ENCODE data around the gene ST8SIA6. TPM values are rescaled to one million over a fixed set of nuclear protein-coding genes. Genes with fewer than 3 reads are reported as not detected.
"Not testable (repeated sequence)": the region's sequence is repeated elsewhere in the genome, so short reads cannot be mapped to it uniquely, and the experiment has no call there.

ST8SIA6 gene
- total RNA-seq, 1 donor from 2014 or later, result 1.7 TPM

DNA sequence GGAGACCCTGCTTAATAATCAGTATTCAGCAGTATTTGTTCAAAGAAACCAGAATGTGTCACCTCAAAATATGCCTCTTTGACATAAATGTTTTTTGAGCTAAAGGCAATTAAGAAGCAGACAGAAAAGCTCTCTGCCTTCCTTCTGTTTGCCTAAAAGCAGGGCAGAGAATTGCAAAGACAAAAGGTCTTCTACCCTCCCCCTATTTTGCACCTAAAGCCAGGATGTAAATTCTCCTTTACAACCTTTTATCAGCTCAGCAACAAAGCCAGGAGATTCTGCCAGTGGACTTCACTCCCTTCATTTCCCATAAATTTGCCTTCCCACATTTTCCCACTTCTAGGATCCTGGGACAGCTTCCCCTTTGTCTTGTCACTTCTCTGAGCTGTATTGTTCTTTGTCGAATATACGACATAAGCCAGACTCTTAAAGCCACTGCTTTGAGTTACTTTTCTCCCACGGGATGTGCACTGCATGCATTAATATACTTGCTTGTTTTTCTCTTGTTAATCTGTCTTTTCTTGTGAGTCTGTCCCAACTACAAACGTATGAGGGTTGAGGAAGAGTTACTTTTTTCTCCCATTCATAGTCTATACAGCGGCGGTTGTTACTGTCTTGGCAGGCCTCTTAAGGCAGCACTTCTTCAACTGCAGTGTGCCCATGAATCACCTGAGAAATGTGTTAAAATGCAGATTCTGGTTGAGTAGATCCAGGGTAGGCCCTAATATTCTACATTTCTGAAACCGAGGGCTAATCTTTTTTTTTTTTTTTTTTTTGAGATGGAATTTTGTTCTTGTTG is 48.2 kb downstream of the ST8SIA6 start:
- H3K9me3 Mint-ChIP-seq (ENCODE audit: unreplicated experiment), result no peaks in the 10 kb centered on the region
- TF ChIP-seq CTCF (IDR thresholded peaks at IDR 0.05; ENCODE audit: unreplicated experiment), result no peak
- peak overlapping the region; percentile 57 for H3K27ac Mint-ChIP-seq (ENCODE audit: unreplicated experiment)
- no peak overlapping the region for H3K4me3 Mint-ChIP-seq (ENCODE audit: unreplicated experiment)
- DNase-seq (ENCODE audit: low spot score), result no peak
- H3K36me3 Mint-ChIP-seq (ENCODE audit: low read depth, unreplicated experiment), result no peaks in the 10 kb centered on the region
- no peaks in the 10 kb centered on the region for H3K27me3 Mint-ChIP-seq (ENCODE audit: unreplicated experiment)
- peaks cover 11% of the 10 kb centered on the region for H3K4me1 Mint-ChIP-seq (ENCODE audit: unreplicated experiment)

DNA sequence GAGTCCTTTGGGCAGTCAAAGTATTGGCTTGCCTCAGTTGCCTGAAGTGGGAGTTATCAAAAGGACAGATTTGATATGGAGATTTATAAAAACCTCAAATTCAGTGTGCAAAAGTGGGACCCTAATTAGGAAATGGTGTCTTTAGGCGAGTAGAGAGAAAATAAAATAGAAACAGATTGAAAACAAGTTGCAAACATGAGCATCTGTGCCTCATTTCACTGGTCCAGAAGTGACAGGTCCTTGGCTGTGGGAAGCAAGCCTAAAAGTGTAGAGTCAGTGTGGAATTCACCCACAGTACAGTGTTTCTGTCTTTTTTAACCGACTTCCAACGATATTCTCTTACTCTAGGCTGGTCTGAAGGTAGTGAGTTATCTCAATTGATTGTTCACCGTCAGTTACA is 51.2 kb downstream of the ST8SIA6 start:
- no peaks in the 10 kb centered on the region for H3K36me3 Mint-ChIP-seq (ENCODE audit: low read depth, unreplicated experiment)
- H3K4me1 Mint-ChIP-seq (ENCODE audit: unreplicated experiment), result peaks cover 11% of the 10 kb centered on the region
- H3K9me3 Mint-ChIP-seq (ENCODE audit: unreplicated experiment), result no peaks in the 10 kb centered on the region
- no peak overlapping the region for H3K27ac Mint-ChIP-seq (ENCODE audit: unreplicated experiment)
- TF ChIP-seq CTCF (IDR thresholded peaks at IDR 0.05; ENCODE audit: unreplicated experiment), result no peak
- H3K27me3 Mint-ChIP-seq (ENCODE audit: unreplicated experiment), result no peaks in the 10 kb centered on the region
- no peak for DNase-seq (ENCODE audit: low spot score)
- no peak overlapping the region for H3K4me3 Mint-ChIP-seq (ENCODE audit: unreplicated experiment)

- not testable (repeated sequence) for H3K4me3 Mint-ChIP-seq (ENCODE audit: unreplicated experiment); H3K9me3 Mint-ChIP-seq (ENCODE audit: unreplicated experiment); H3K27ac Mint-ChIP-seq (ENCODE audit: unreplicated experiment); DNase-seq (ENCODE audit: low spot score); H3K27me3 Mint-ChIP-seq (ENCODE audit: unreplicated experiment); H3K36me3 Mint-ChIP-seq (ENCODE audit: low read depth, unreplicated experiment)
- H3K4me1 Mint-ChIP-seq (ENCODE audit: unreplicated experiment), result peaks cover 11% of the 10 kb centered on the region
Measured at GRCh38 chr10:17402040-17402439, 52.4 kb downstream of the ST8SIA6 start.

DNA sequence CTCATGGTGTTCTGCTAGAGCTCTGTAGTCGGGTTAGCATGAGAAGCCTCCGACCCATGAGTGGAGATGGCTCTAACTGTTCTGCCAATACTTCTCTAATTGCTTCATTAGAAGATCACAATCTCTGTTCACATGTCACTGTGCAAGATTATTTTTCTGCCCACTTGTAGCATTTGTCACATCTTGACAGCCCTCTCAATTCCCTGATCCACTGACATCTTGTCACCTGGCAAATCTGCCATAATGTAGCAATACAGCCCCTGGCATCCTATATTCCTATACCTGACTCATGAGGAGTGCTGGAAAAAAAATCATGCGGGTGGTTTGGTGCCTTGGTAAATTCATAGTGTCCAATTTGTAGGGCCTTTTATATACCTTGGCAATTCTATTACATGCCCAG is 58.4 kb downstream of the ST8SIA6 start:
- Mint-ChIP-seq H3K36me3 (ENCODE audit: low read depth, unreplicated experiment) (no peaks in the 10 kb centered on the region), H3K4me1 (ENCODE audit: unreplicated experiment) (no peaks in the 10 kb centered on the region), H3K9me3 (ENCODE audit: unreplicated experiment) (no peaks in the 10 kb centered on the region), H3K27ac (ENCODE audit: unreplicated experiment) (no peak overlapping the region), H3K27me3 (ENCODE audit: unreplicated experiment) (no peaks in the 10 kb centered on the region), H3K4me3 (ENCODE audit: unreplicated experiment) (no peak overlapping the region)
- DNase-seq (ENCODE audit: low spot score), result no peak
- TF ChIP-seq CTCF (IDR thresholded peaks at IDR 0.05; ENCODE audit: unreplicated experiment), result no peak

DNA sequence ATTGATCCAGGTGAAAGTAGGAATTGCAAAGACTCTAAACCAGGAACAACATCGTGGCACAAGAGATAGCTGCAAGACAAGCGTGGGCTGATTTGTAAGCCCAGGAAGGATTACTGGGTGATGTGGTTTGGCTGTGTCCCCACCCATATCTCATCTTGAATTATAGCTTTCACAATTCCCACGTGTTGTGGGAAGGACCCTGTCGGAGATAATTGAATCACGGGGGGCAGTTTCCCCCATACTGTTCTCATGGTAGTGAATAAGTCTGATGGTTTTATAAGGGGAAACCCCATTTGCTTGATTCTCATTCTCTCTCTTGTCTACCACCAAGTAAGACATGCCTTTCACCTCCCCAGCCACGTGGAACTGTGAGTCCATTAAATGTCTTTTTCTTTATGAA is 59.5 kb downstream of the ST8SIA6 start:
- H3K36me3 Mint-ChIP-seq (ENCODE audit: low read depth, unreplicated experiment), result no peaks in the 10 kb centered on the region
- DNase-seq (ENCODE audit: low spot score), result no peak
- peaks cover 1% of the 10 kb centered on the region for H3K27me3 Mint-ChIP-seq (ENCODE audit: unreplicated experiment)
- no peak overlapping the region for H3K27ac Mint-ChIP-seq (ENCODE audit: unreplicated experiment)
- no peaks in the 10 kb centered on the region for H3K9me3 Mint-ChIP-seq (ENCODE audit: unreplicated experiment)
- no peak overlapping the region for H3K4me3 Mint-ChIP-seq (ENCODE audit: unreplicated experiment)
- TF ChIP-seq CTCF (IDR thresholded peaks at IDR 0.05; ENCODE audit: unreplicated experiment), result no peak
- no peaks in the 10 kb centered on the region for H3K4me1 Mint-ChIP-seq (ENCODE audit: unreplicated experiment)

Measured in endothelial cell (in vitro differentiated cells).